IMR-90 (cell line): Measurements from ENCODE around the gene STEAP4. TPM values are rescaled to one million over a fixed set of nuclear protein-coding genes. Genes with fewer than 3 reads are reported as not detected.

Experiments used
- ATAC-seq: fragments of 200-7000 bp; cut with Tn5 transposase; 2 replicates; pipeline ENCODE4 v1.9.1; 2020; ENCODE audit warnings: low read depth, mild to moderate bottlenecking, moderate library complexity
- BruUV-seq: library from RNA; stranded (reverse); fragments of 400-500 nt; replicated peaks from 2 replicates; lab custom pipeline; 2021; lab: Mats Ljungman, UMichigan
- CTCF ChIA-PET: fragments of 300-600 bp; formaldehyde crosslinking; extraction: SDS; loops from one replicate; lab custom pipeline; 2021; ENCODE audit warnings: antibody characterized with exemption; lab: Yijun Ruan, JAX
- POLR2A ChIA-PET: fragments of 300-600 bp; sonication (Branson Sonifier 250); formaldehyde crosslinking; loops from one replicate; lab custom pipeline; 2022; ENCODE audit warnings: antibody characterized with exemption; ENCODE audit not compliant: unreplicated experiment; lab: Charles Lee
- DNase-seq: peaks from one replicate; pipeline ENCODE4 v3.0.0; 2013
- H2AFZ ChIP-seq: replicated peaks from 2 replicates; pipeline ENCODE3; 2013; ENCODE audit warnings: low read length, mild to moderate bottlenecking; ENCODE audit not compliant: poor library complexity
- H2AK5ac ChIP-seq: 2 replicates; pipeline ENCODE4 v1.6.1; 2013; ENCODE audit warnings: low read depth, low read length, inconsistent platforms
- H2AK9ac ChIP-seq: replicated peaks from 2 replicates; pipeline ENCODE3; 2013; ENCODE audit warnings: mild to moderate bottlenecking, low read depth, low read length, moderate library complexity; ENCODE audit not compliant: poor library complexity
- H2BK120ac ChIP-seq: 2 replicates; pipeline ENCODE4 v1.6.1; 2013; ENCODE audit warnings: low read depth, low read length, inconsistent platforms
- H2BK15ac ChIP-seq: 3 replicates; pipeline ENCODE4 v1.6.1; 2013; ENCODE audit warnings: low read depth, low read length, inconsistent platforms
- H2BK20ac ChIP-seq: 2 replicates; pipeline ENCODE4 v1.6.1; 2013; ENCODE audit warnings: low read depth, mild to moderate bottlenecking, inconsistent platforms, low read length, moderate library complexity
- H2BK5ac ChIP-seq: 2 replicates; pipeline ENCODE4 v1.6.1; 2013; ENCODE audit warnings: mild to moderate bottlenecking, low read depth, low read length, inconsistent platforms; ENCODE audit not compliant: poor library complexity, severe bottlenecking
- H3K14ac ChIP-seq: replicated peaks from 2 replicates; pipeline ENCODE4 v1.6.1; 2013; ENCODE audit warnings: low read depth, low read length, inconsistent platforms
- H3K18ac ChIP-seq: 2 replicates; pipeline ENCODE4 v1.6.1; 2013; ENCODE audit warnings: low read depth, low read length, control low read depth
- H3K23ac ChIP-seq: 2 replicates; pipeline ENCODE4 v1.6.1; 2013; ENCODE audit warnings: low read depth, low read length, inconsistent platforms
- H3K27ac ChIP-seq: 2 replicates; pipeline ENCODE4 v1.5.1; 2013; ENCODE audit warnings: mild to moderate bottlenecking, control low read depth, low read length; ENCODE audit not compliant: insufficient read depth
- H3K27me3 ChIP-seq: 2 replicates; pipeline ENCODE4 v1.6.1; 2013; ENCODE audit warnings: low read length; ENCODE audit not compliant: control insufficient read depth, insufficient read depth
- H3K36me3 ChIP-seq: 2 replicates; pipeline ENCODE4 v1.6.1; 2013; ENCODE audit warnings: low read length, mixed read lengths; ENCODE audit not compliant: control insufficient read depth, insufficient read depth
- H3K4ac ChIP-seq: 2 replicates; pipeline ENCODE4 v1.6.1; 2013; ENCODE audit warnings: low read depth, low read length, inconsistent platforms
- H3K4me1 ChIP-seq: 2 replicates; pipeline ENCODE4 v1.6.1; 2013; ENCODE audit warnings: low read length, mixed read lengths; ENCODE audit not compliant: control insufficient read depth, insufficient read depth
- H3K4me2 ChIP-seq: 2 replicates; pipeline ENCODE4 v1.6.1; 2013; ENCODE audit warnings: low read depth, mild to moderate bottlenecking, control low read depth, low read length, moderate library complexity
- H3K4me3 ChIP-seq: 2 replicates; pipeline ENCODE4 v1.5.1; 2013; ENCODE audit warnings: low read depth, mild to moderate bottlenecking, control low read depth, low read length, moderate library complexity; ENCODE audit not compliant: insufficient read depth
- H3K56ac ChIP-seq: 2 replicates; pipeline ENCODE4 v1.6.1; 2013; ENCODE audit warnings: low read length, inconsistent platforms; ENCODE audit not compliant: insufficient read depth; ENCODE audit errors: extremely low read depth
- H3K79me1 ChIP-seq, 2 experiments: 2 replicates each; pipeline ENCODE4 v1.6.1; 2013; ENCODE audit warnings: low read length in 2 of 2, inconsistent platforms in 1 of 2, low read depth in 1 of 2
- H3K9ac ChIP-seq: 2 replicates; pipeline ENCODE4 v1.6.1; 2013; ENCODE audit warnings: low read depth, low read length, control low read depth
- H3K9me1 ChIP-seq: 2 replicates; pipeline ENCODE4 v1.6.1; 2013; ENCODE audit warnings: low read length, inconsistent platforms; ENCODE audit not compliant: insufficient read depth
- H3K9me3 ChIP-seq: 2 replicates; pipeline ENCODE4 v1.6.1; 2013; ENCODE audit warnings: low read length; ENCODE audit not compliant: control insufficient read depth, insufficient read depth
- H4K20me1 ChIP-seq: 2 replicates; pipeline ENCODE4 v1.6.1; 2013; ENCODE audit warnings: low read length, inconsistent platforms; ENCODE audit not compliant: insufficient read depth
- H4K5ac ChIP-seq: 2 replicates; pipeline ENCODE4 v1.6.1; 2013; ENCODE audit warnings: mild to moderate bottlenecking, low read depth, low read length, control low read depth
- H4K8ac ChIP-seq, 2 experiments: 2 replicates each; pipeline ENCODE4 v1.6.1; 2013; ENCODE audit warnings: low read depth in 2 of 2, low read length in 2 of 2, control low read depth in 1 of 2, inconsistent platforms in 1 of 2
- H4K91ac ChIP-seq: 2 replicates; pipeline ENCODE4 v1.6.1; 2013; ENCODE audit warnings: low read depth, low read length, inconsistent platforms; ENCODE audit not compliant: insufficient read depth
- BHLHE40 ChIP-seq: fragments of 150-350 bp; IDR thresholded peaks from 2 replicates; pipeline ENCODE4 v1.6.1; 2016; ENCODE audit warnings: mild to moderate bottlenecking, low read depth, low read length
- CHD1 ChIP-seq: IDR thresholded peaks from 2 replicates; pipeline ENCODE4 v1.6.1; 2012; ENCODE audit warnings: low read depth, low read length, improper control_type of control experiment
- CTCF ChIP-seq: conservative IDR thresholded peaks from 2 replicates; pipeline ENCODE4 v1.5.1; 2012; ENCODE audit warnings: mild to moderate bottlenecking, low read depth, low read length, improper control_type of control experiment
- FOS ChIP-seq: fragments of 150-350 bp; IDR thresholded peaks from 2 replicates; pipeline ENCODE4 v1.6.1; 2016; ENCODE audit warnings: low read depth, low read length
- MAZ ChIP-seq: IDR thresholded peaks from 2 replicates; pipeline ENCODE4 v1.6.1; 2012; ENCODE audit warnings: low read depth, mild to moderate bottlenecking, low read length, improper control_type of control experiment, moderate library complexity, borderline replicate concordance
- NFE2L2 ChIP-seq: fragments of 150-350 bp; IDR thresholded peaks from 2 replicates; pipeline ENCODE4 v1.6.1; 2016; ENCODE audit warnings: low read depth, mild to moderate bottlenecking, low read length
- POLR2A ChIP-seq: IDR thresholded peaks from 2 replicates; pipeline ENCODE4 v1.6.1; 2012; ENCODE audit warnings: mild to moderate bottlenecking, low read depth, low read length
- RAD21 ChIP-seq: IDR thresholded peaks from 2 replicates; pipeline ENCODE4 v1.6.1; 2012; ENCODE audit warnings: low read length, improper control_type of control experiment
- RCOR1 ChIP-seq: IDR thresholded peaks from 2 replicates; pipeline ENCODE4 v1.6.1; 2012; ENCODE audit warnings: mild to moderate bottlenecking, low read length, improper control_type of control experiment; ENCODE audit not compliant: insufficient replicate concordance
- SMC3 ChIP-seq: fragments of 150-350 bp; IDR thresholded peaks from 2 replicates; pipeline ENCODE4 v1.6.1; 2016; ENCODE audit warnings: low read depth, mild to moderate bottlenecking, antibody characterized with exemption, low read length, moderate library complexity
- WGBS, 2 experiments: methylation state at CpG; one replicate each; pipeline versions ENCODE4 v1.1.5 to v1.1.7; 2013; ENCODE audit warnings: missing lambda C conversion rate in 2 of 2; ENCODE audit not compliant: insufficient read length in 1 of 2; ENCODE audit errors: extremely low coverage in 2 of 2; 5-methylcytosine and 5-hydroxymethylcytosine counted together
- dilution Hi-C: fragments of 300-500 bp; cut with HindIII; formaldehyde crosslinking; loops from one replicate; pipeline ENCODE4 v1.14.3; 2018; ENCODE audit warnings: low sequenced_read_pairs; ENCODE audit not compliant: unreplicated experiment
- in situ Hi-C: fragments of 300-500 bp; cut with MboI; formaldehyde crosslinking; loops from 3 replicates; pipeline ENCODE4 v1.14.3; 2019; ENCODE audit warnings: low sequenced_read_pairs, inconsistent platforms, mixed read lengths
- intact Hi-C: fragments of 100-400 bp; cut with micrococcal nuclease; formaldehyde crosslinking; loops from 2 replicates; pipeline ENCODE4 v1.10.0; 2022
- polyA plus RNA-seq, 3 experiments: library from polyadenylated mRNA; depleted of rRNA; stranded (reverse); fragments of >200 nt; gene quantifications; 2 replicates each; pipeline ENCODE4 v1.2.3, GENCODE V29; 2012; ENCODE audit warnings: low replicate concordance in 1 of 3
- total RNA-seq: library from RNA; depleted of rRNA; stranded (reverse); fragments of >200 nt; gene quantifications from 2 replicates; pipeline ENCODE4 v1.2.3, GENCODE V29; 2012

The STEAP4 gene
- total and polyA plus RNA-seq, 2 of the 4 experiments (the other 2 are of a cell fraction) = not detected

DNA sequence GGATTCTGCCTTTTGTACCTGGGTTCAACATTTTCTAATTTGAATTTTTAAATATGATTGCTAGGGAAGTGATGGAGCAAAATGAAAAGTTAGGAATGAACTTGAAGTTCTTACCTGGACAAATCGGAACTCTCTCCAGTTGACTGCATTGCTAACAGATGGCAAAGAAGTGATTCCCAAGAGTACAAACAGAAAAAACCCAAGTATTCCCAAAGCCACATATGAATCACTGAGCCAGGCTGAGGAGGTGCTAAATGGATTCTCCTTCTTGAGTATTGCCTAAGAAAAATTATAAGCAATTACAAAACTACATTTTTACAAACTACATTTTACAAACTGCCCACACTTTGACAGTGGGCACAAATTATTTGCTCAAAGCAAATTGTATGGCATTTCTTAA lies 25.9 kb downstream of the STEAP4 start:
- Histone ChIP-seq H2BK15ac (no peak overlapping the region), H2BK5ac (no peak overlapping the region), H3K18ac (no peak overlapping the region), H3K27me3 (no peaks in the 10 kb centered on the region), H4K20me1 (no peaks in the 10 kb centered on the region), H3K4me1 (no peaks in the 10 kb centered on the region), H2AK5ac (no peak overlapping the region), H3K14ac (no peak overlapping the region), H4K91ac (no peak overlapping the region), H4K5ac (no peak overlapping the region), H3K36me3 (no peaks in the 10 kb centered on the region), H3K56ac (no peak overlapping the region), H3K79me1 (no peaks in the 10 kb centered on the region), H2AK9ac (no peak overlapping the region), H3K9me1 (no peaks in the 10 kb centered on the region), H2BK120ac (no peak overlapping the region), H3K9me3 (no peaks in the 10 kb centered on the region), H3K4ac (no peak overlapping the region), H3K9ac (no peak overlapping the region), H2BK20ac (no peak overlapping the region), H4K8ac (no peak overlapping the region), H3K4me3 (no peak overlapping the region), H3K23ac (no peak overlapping the region), H3K4me2 (no peak overlapping the region), H2AFZ (no peak overlapping the region), H3K27ac (no peak overlapping the region)
- no CpG with 5 or more reads among the region's 1 CpG for WGBS, 2 experiments
- in situ Hi-C loops = no loop called here
- CTCF ChIA-PET = no interaction called here
- no peak for TF ChIP-seq POLR2A
- TF ChIP-seq CHD1 = no peak
- no peak for TF ChIP-seq FOS
- TF ChIP-seq NFE2L2 = no peak
- no peak for TF ChIP-seq SMC3
- no peak for TF ChIP-seq CTCF
- TF ChIP-seq BHLHE40 = no peak
- no peak for TF ChIP-seq RAD21
- no peak for TF ChIP-seq MAZ
- TF ChIP-seq RCOR1 = no peak
- POLR2A ChIA-PET = no interaction called here
- dilution Hi-C loops = no loop called here
- no peak for DNase-seq
- intact Hi-C loops = no loop called here
- no TSS peak for BruUV-seq
- no peak for ATAC-seq
